Lung (tissue), 12 donors: ENCODE measurements around the gene SLC18A2. TPM values are rescaled to one million over a fixed set of nuclear protein-coding genes. Genes with fewer than 3 reads are reported as not detected.

Experiments
- ATAC-seq: fragments of 200-7000 bp; cut with Tn5 transposase; one replicate; pipeline ENCODE4 v1.9.1; 2020; ENCODE audit warnings: moderate number of reproducible peaks; ENCODE audit not compliant: insufficient read depth, low FRiP score
- DNase-seq, 3 donors: peaks; one replicate each; pipeline ENCODE4 v3.0.0-alpha.2; 2013 to 2017
- H3K27ac ChIP-seq, 2 donors: one replicate each; pipeline ENCODE4 v1.5.1; 2013; ENCODE audit warnings: mild to moderate bottlenecking in 2 of 2, moderate library complexity in 2 of 2, control low read depth in 1 of 2, inconsistent platforms in 1 of 2, low read depth in 1 of 2, low read length in 1 of 2
- H3K27me3 ChIP-seq, 3 donors: one replicate each; pipeline ENCODE4 v1.5.1; 2013; ENCODE audit warnings: low read length in 2 of 3; ENCODE audit not compliant: control insufficient read depth in 3 of 3, insufficient read depth in 3 of 3
- H3K36me3 ChIP-seq, 4 donors: one replicate each; pipeline ENCODE4 v1.5.1; 2013; ENCODE audit warnings: low read length in 4 of 4, mild to moderate bottlenecking in 1 of 4, moderate library complexity in 1 of 4; ENCODE audit not compliant: control insufficient read depth in 4 of 4, insufficient read depth in 4 of 4
- H3K4me1 ChIP-seq, 5 donors: one replicate each; pipeline ENCODE4 v1.5.1; 2013; ENCODE audit warnings: low read length in 5 of 5, mild to moderate bottlenecking in 2 of 5, moderate library complexity in 1 of 5; ENCODE audit not compliant: control insufficient read depth in 5 of 5, insufficient read depth in 5 of 5
- H3K4me3 ChIP-seq: one replicate; pipeline ENCODE4 v1.5.1; 2013; ENCODE audit warnings: mild to moderate bottlenecking, control low read depth, moderate library complexity
- H3K9ac ChIP-seq, 2 donors: one replicate each; pipeline ENCODE4 v1.5.1; 2013; ENCODE audit warnings: low read length in 2 of 2, control low read depth in 1 of 2; ENCODE audit not compliant: insufficient read depth in 1 of 2
- H3K9me3 ChIP-seq, 4 donors: one replicate each; pipeline ENCODE4 v1.5.1; 2013; ENCODE audit warnings: low read length in 3 of 4, mild to moderate bottlenecking in 1 of 4, moderate library complexity in 1 of 4; ENCODE audit not compliant: control insufficient read depth in 4 of 4, insufficient read depth in 3 of 4
- WGBS, 2 donors: extraction: QIAGEN DNeasy Blood & Tissue Kit; methylation state at CpG; one replicate each; pipeline ENCODE4 v1.1.7; 2013; 5-methylcytosine and 5-hydroxymethylcytosine counted together
- polyA plus RNA-seq, 2 donors: library from polyadenylated mRNA; stranded (reverse); fragments of 200-250 nt; gene quantifications; one replicate each; pipeline ENCODE4 v1.2.1, GENCODE V29; 2013
- total RNA-seq, 2 donors: library from RNA; depleted of rRNA in 1 of 2; stranded (reverse); fragments of >200 nt in 1 of 2; gene quantifications; one replicate each; pipeline ENCODE4 v1.2.1, GENCODE V29; 2014 to 2021
- TF ChIP-seq, protein P1 (sequence below): IDR thresholded peaks from 2 replicates; pipeline ENCODE4 v1.5.1; 2012; ENCODE audit warnings: mild to moderate bottlenecking; ENCODE audit errors: control extremely low read depth, extremely low read depth
- donor health status: control.
- donor health status: control.
- donor health status: Bipolar disorder and iron deficiency.
- donor health status: healthy.
- donor health status: DM: yes; HTN: yes; CAD: no.

SLC18A2 gene
- total and polyA plus RNA-seq, 4 donors = 0.21 to 3.7 (median 0.65) TPM

DNA sequence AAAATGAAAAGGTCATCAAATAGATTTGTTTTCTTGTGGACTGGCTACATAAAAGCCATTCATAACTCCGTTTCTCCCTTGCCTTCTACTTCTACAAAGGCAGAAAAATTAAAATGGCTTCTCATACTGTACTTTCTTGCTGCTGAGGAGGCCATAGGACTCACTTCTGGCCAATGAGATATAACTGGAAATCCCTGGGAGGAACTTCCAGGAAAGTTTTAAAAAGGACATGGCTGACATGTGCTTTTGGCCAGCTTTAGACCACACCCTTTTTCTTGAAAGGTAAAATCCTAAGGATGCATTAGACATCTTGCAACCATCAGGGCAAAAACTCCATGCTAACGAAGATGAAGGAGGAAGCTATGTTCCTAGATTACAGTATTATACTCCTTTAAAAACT lies 75.8 kb downstream of the SLC18A2 start:
- DNase-seq = no peak
- Histone ChIP-seq H3K36me3 (peaks cover 0 to 4% (median 2%) of the 10 kb centered on the region in 4 donors), H3K27me3 (no peaks in the 10 kb centered on the region), H3K4me3 (no peak overlapping the region), H3K9me3 (no peaks in the 10 kb centered on the region), H3K27ac (no peak overlapping the region), H3K9ac (no peak overlapping the region), H3K4me1 (peaks cover 0 to under 1% (median 0%) of the 10 kb centered on the region in 5 donors)
- TF ChIP-seq, protein P1, sequence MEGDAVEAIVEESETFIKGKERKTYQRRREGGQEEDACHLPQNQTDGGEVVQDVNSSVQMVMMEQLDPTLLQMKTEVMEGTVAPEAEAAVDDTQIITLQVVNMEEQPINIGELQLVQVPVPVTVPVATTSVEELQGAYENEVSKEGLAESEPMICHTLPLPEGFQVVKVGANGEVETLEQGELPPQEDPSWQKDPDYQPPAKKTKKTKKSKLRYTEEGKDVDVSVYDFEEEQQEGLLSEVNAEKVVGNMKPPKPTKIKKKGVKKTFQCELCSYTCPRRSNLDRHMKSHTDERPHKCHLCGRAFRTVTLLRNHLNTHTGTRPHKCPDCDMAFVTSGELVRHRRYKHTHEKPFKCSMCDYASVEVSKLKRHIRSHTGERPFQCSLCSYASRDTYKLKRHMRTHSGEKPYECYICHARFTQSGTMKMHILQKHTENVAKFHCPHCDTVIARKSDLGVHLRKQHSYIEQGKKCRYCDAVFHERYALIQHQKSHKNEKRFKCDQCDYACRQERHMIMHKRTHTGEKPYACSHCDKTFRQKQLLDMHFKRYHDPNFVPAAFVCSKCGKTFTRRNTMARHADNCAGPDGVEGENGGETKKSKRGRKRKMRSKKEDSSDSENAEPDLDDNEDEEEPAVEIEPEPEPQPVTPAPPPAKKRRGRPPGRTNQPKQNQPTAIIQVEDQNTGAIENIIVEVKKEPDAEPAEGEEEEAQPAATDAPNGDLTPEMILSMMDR = no peak
- no peak for ATAC-seq
- WGBS, 2 donors = 89 to 94% methylated on average over 2 of the region's 2 CpGs

DNA sequence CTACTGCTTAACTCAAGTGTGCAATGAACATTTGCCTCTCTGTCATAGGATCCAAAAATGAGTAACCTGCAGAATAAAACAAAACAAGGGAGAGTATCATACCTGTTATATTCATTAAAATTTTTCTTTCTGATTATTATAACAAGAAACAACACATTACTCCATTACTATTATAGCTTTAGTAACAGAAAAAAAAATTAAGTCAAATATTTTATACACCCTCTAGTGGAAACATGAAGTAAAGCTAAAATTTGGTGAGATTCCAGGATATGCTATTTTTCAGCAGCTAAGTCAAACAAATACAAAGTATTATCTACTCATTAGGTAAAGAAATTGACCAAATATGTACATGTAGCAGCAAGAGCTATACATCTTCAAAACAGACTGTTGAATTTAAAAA lies 78.0 kb downstream of the SLC18A2 start:
- Histone ChIP-seq H3K27me3 (no peaks in the 10 kb centered on the region), H3K4me1 (peaks cover 0 to 11% (median 0%) of the 10 kb centered on the region in 5 donors), H3K9ac (no peak overlapping the region), H3K4me3 (no peak overlapping the region), H3K36me3 (peaks cover 0 to 4% (median 0%) of the 10 kb centered on the region in 4 donors), H3K9me3 (no peaks in the 10 kb centered on the region), H3K27ac (no peak overlapping the region)
- peak in 2 of 3 donors; percentile 29 to 33 for DNase-seq
- ATAC-seq = no peak
- TF ChIP-seq, protein P1 = no peak

GRCh38 chr10:117320050-117320665 lies 79.2 kb downstream of the SLC18A2 start:
- ATAC-seq (no peak), DNase-seq (peak in 2 of 3 donors; percentile 35 to 38)
- H3K27ac ChIP-seq = no peak overlapping the region
- TF ChIP-seq, protein P1 = peak; percentile 2
- H3K9me3 ChIP-seq = no peaks in the 10 kb centered on the region
- 84 to 90% methylated on average over 1 of the region's 1 CpG for whole genome bisulfite sequencing, 2 donors
- H3K4me3 ChIP-seq = no peak overlapping the region
- no peak overlapping the region for H3K9ac ChIP-seq
- no peaks in the 10 kb centered on the region for H3K27me3 ChIP-seq
- peaks cover 0 to 11% (median 0%) of the 10 kb centered on the region in 5 donors for H3K4me1 ChIP-seq
- no peaks in the 10 kb centered on the region for H3K36me3 ChIP-seq

- no peaks in the 10 kb centered on the region for H3K9me3 ChIP-seq
- H3K4me3 ChIP-seq = no peak overlapping the region
- peaks cover 0 to 2% (median 0%) of the 10 kb centered on the region in 4 donors for H3K36me3 ChIP-seq
- H3K4me1 ChIP-seq = peaks cover 0 to 11% (median 0%) of the 10 kb centered on the region in 5 donors
- no peak overlapping the region for H3K27ac ChIP-seq
- H3K9ac ChIP-seq = no peak overlapping the region
- 56 to 58% methylated on average over 4 of the region's 4 CpGs for WGBS, 2 donors
- DNase-seq (no peak), ATAC-seq (no peak)
- H3K27me3 ChIP-seq = no peaks in the 10 kb centered on the region
- TF ChIP-seq, protein P1 = no peak
Observed at GRCh38 chr10:117322260-117322659, 81.3 kb downstream of the SLC18A2 start.
